Measurements from ENCODE around the gene SENP2.
"Not testable (repeated sequence)": the region's sequence is repeated elsewhere in the genome, so short reads cannot be mapped to it uniquely, and the experiment has no call there.

Gene SENP2

GRCh38 chr3:185585859-185586685, at the start of gene SENP2:
Gene SENP2 (plus strand): TSS chr3:185586295. CDS start chr3:185586414, 119 bp downstream.
- peak; percentile 99 for DNase-seq

- no peak for DNase-seq
These were observed 48.6 kb upstream of the SENP2 start for GRCh38 chr3:185537369-185537970.

- no peak for DNase-seq
These were observed 46.2 kb upstream of the SENP2 start for GRCh38 chr3:185539934-185540333.

- no peak for DNase-seq
These were observed 45.4 kb upstream of the SENP2 start for GRCh38 chr3:185540695-185541094.

GRCh38 chr3:185549122-185549521, 37.0 kb upstream of the SENP2 start:
- no peak for DNase-seq

- no peak for DNase-seq
These were observed 36.4 kb upstream of the SENP2 start for GRCh38 chr3:185549651-185550111.

GRCh38 chr3:185552358-185552877, 33.7 kb upstream of the SENP2 start, which contains the start of gene LIPH:
Gene LIPH (minus strand): TSS chr3:185552588. CDS start chr3:185552471, 117 bp downstream.
- DNase-seq = no peak

GRCh38 chr3:185555101-185555501, 31.0 kb upstream of the SENP2 start:
- no peak for DNase-seq

GRCh38 chr3:185555860-185556347, 30.2 kb upstream of the SENP2 start:
- DNase-seq = no peak

- DNase-seq = not testable (repeated sequence)
These were observed 29.5 kb upstream of the SENP2 start for GRCh38 chr3:185556640-185557039.

GRCh38 chr3:185558395-185558794, 27.7 kb upstream of the SENP2 start:
- no peak for DNase-seq

- DNase-seq = no peak
These were observed 26.4 kb upstream of the SENP2 start for GRCh38 chr3:185559706-185560090.

- DNase-seq = no peak
These were observed 25.4 kb upstream of the SENP2 start for GRCh38 chr3:185560676-185561075.

GRCh38 chr3:185561374-185561943, 24.6 kb upstream of the SENP2 start:
- DNase-seq = no peak

GRCh38 chr3:185561958-185562357, 24.1 kb upstream of the SENP2 start:
- no peak for DNase-seq

- DNase-seq = no peak
These were observed 13.9 kb upstream of the SENP2 start for GRCh38 chr3:185572183-185572582.

- peak; percentile 35 for DNase-seq
These were observed 10.8 kb upstream of the SENP2 start for GRCh38 chr3:185575108-185575869.

- DNase-seq = no peak
These were observed 3.9 kb upstream of the SENP2 start for GRCh38 chr3:185582236-185582635.

GRCh38 chr3:185582871-185583270, 3.2 kb upstream of the SENP2 start:
- no peak for DNase-seq

- DNase-seq = no peak
These were observed 2.2 kb upstream of the SENP2 start for GRCh38 chr3:185583925-185584324.

- no peak for DNase-seq
These were observed 1.4 kb upstream of the SENP2 start for GRCh38 chr3:185584686-185585085.

GRCh38 chr3:185585518-185585858, 607 bp upstream of the SENP2 start:
- no peak for DNase-seq

- DNase-seq = no peak
These were observed 568 bp downstream of the SENP2 start for GRCh38 chr3:185586686-185587039.

Measured in activated T-cell treated with anti-CD3 and anti-CD28 coated beads for 4 hours (primary cell).